K562 (cell line): Measurements from ENCODE around the gene COL24A1. TPM values are rescaled to one million over a fixed set of nuclear protein-coding genes. Genes with fewer than 3 reads are reported as not detected.

Experiments used
- ATAC-seq: fragments of 200-7000 bp; cut with Tn5 transposase; 3 replicates; pipeline ENCODE4 v1.9.1; 2020; ENCODE audit warnings: moderate library complexity
- BruUV-seq: library from RNA; stranded (reverse); fragments of 400-500 nt; replicated peaks from 2 replicates; lab custom pipeline; 2021; lab: Mats Ljungman, UMichigan
- CTCF ChIA-PET: fragments of 300-600 bp; formaldehyde crosslinking; extraction: SDS; loops from one replicate; lab custom pipeline; 2021; ENCODE audit warnings: low intra/inter-chr PET ratio; lab: Yijun Ruan, JAX
- POLR2A ChIA-PET: fragments of 300-600, 350-650 bp; sonication (Branson Sonifier 250); formaldehyde crosslinking; extraction: SDS; loops from one replicate; lab custom pipeline; 2021; ENCODE audit warnings: antibody characterized with exemption, inconsistent platforms; lab: Yijun Ruan, JAX
- DNase-seq, 4 experiments: peaks; one replicate each; pipeline versions ENCODE4 v3.0.0 to v3.0.0-alpha.2; 2011 to 2018; ENCODE audit warnings: low spot score in 3 of 4, mixed read lengths in 3 of 4; ENCODE audit errors: extremely low read depth in 1 of 4
- FAIRE-seq: peaks from 2 replicates; lab custom pipeline; 2011; peaks lifted over from hg19 to GRCh38; lab: Jason Lieb, UNC
- H2AFZ ChIP-seq: 2 replicates; pipeline ENCODE4 v1.6.0; 2011; ENCODE audit warnings: low read depth, low read length, control low read depth, inconsistent platforms
- H3K27ac ChIP-seq: fragments of 200-600 bp; 3 replicates; pipeline ENCODE4 v1.8.0; 2011; ENCODE audit warnings: low read depth, mild to moderate bottlenecking, control low read depth, inconsistent platforms, low read length, moderate library complexity, mixed read lengths; ENCODE audit errors: extremely low read depth
- H3K27me3 ChIP-seq, 2 experiments: fragments of 300-600 bp in 1 of 2; 2 replicates in 1 of 2; 3 replicates in 1 of 2; pipeline versions ENCODE4 v1.6.0 to v1.8.0; 2011; ENCODE audit warnings: inconsistent platforms in 2 of 2, low read length in 2 of 2, mild to moderate bottlenecking in 1 of 2, mixed read lengths in 1 of 2, moderate library complexity in 1 of 2; ENCODE audit not compliant: control insufficient read depth in 2 of 2, insufficient read depth in 2 of 2
- H3K36me3 ChIP-seq: fragments of 300-600 bp; 3 replicates; pipeline ENCODE4 v1.8.0; 2011; ENCODE audit warnings: mild to moderate bottlenecking, low read length, inconsistent platforms; ENCODE audit not compliant: control insufficient read depth, insufficient read depth
- H3K4me1 ChIP-seq, 2 experiments: fragments of 200-600 bp in 1 of 2; replicated peaks in 1 of 2; 2 replicates in 1 of 2; 3 replicates in 1 of 2; pipeline versions ENCODE4 v1.5.1 to v1.8.0; 2011; ENCODE audit warnings: inconsistent platforms in 2 of 2, low read length in 2 of 2, mild to moderate bottlenecking in 1 of 2, mixed read lengths in 1 of 2, moderate library complexity in 1 of 2; ENCODE audit not compliant: control insufficient read depth in 2 of 2, insufficient read depth in 2 of 2
- H3K4me2 ChIP-seq: 2 replicates; pipeline ENCODE4 v1.6.1; 2011; ENCODE audit warnings: low read length, control low read depth, inconsistent platforms, mixed read lengths; ENCODE audit not compliant: insufficient read depth
- H3K4me3 ChIP-seq: fragments of 200-600 bp; sonication (generic), shearing (Covaris generic); 2 replicates; pipeline ENCODE4 v1.5.1; 2016; ENCODE audit warnings: control low read depth, inconsistent platforms
- H3K79me2 ChIP-seq: fragments of 200-600 bp; 3 replicates; pipeline ENCODE4 v1.8.0; 2011; ENCODE audit warnings: low read length, inconsistent platforms; ENCODE audit not compliant: control insufficient read depth, insufficient read depth
- H3K9ac ChIP-seq, 2 experiments: 2 replicates each; pipeline versions ENCODE4 v1.6.0 to v1.6.1; 2011; ENCODE audit warnings: low read depth in 2 of 2, low read length in 2 of 2, control low read depth in 1 of 2, inconsistent platforms in 1 of 2, mild to moderate bottlenecking in 1 of 2, mixed read lengths in 1 of 2; ENCODE audit not compliant: insufficient read depth in 1 of 2
- H3K9me1 ChIP-seq: one replicate; pipeline ENCODE4 v1.6.0; 2011; ENCODE audit warnings: inconsistent platforms, mild to moderate bottlenecking, low read length, moderate library complexity; ENCODE audit not compliant: control insufficient read depth, insufficient read depth
- H3K9me3 ChIP-seq: replicated peaks from 2 replicates; pipeline ENCODE4 v1.5.1; 2011; ENCODE audit warnings: low read depth, low read length, inconsistent platforms; ENCODE audit not compliant: control insufficient read depth, insufficient read depth
- H4K20me1 ChIP-seq: replicated peaks from 2 replicates; pipeline ENCODE4 v1.6.1; 2011; ENCODE audit warnings: low read length, inconsistent platforms, mixed read lengths; ENCODE audit not compliant: control insufficient read depth, insufficient read depth
- DIDO1 ChIP-seq: fragments of 450-650 bp; IDR thresholded peaks from 2 replicates; pipeline ENCODE4 v1.6.1; 2016; ENCODE audit warnings: low read depth, missing biosample characterization, missing genetic modification characterization
- EP300 ChIP-seq: IDR thresholded peaks from 2 replicates; pipeline ENCODE4 v1.6.1; 2012; ENCODE audit warnings: low read length, improper control_type of control experiment
- ILF3 ChIP-seq: fragments of 450-650 bp; IDR thresholded peaks from 2 replicates; pipeline ENCODE4 v1.6.1; 2018; ENCODE audit warnings: antibody characterized with exemption, mild to moderate bottlenecking, moderate library complexity, borderline replicate concordance
- KLF10 ChIP-seq: fragments of 250-450 bp; sonication (Bioruptor Pico); IDR thresholded peaks from 2 replicates; pipeline ENCODE4 v1.6.1; 2021; ENCODE audit warnings: matching md5 sums
- NFXL1 ChIP-seq: fragments of 450-650 bp; formaldehyde crosslinking; IDR thresholded peaks from 2 replicates; pipeline ENCODE4 v1.4.0; 2021; ENCODE audit warnings: mild to moderate bottlenecking
- RBBP5 ChIP-seq: fragments of 200-600 bp; sonication (generic); IDR thresholded peaks from 2 replicates; pipeline ENCODE4 v1.6.1; 2012; ENCODE audit warnings: borderline replicate concordance, mild to moderate bottlenecking, low read length, control low read depth, inconsistent platforms; ENCODE audit not compliant: insufficient read depth, poor library complexity, severe bottlenecking
- RFX7 ChIP-seq: fragments of 250-450 bp; sonication (Bioruptor Pico); IDR thresholded peaks from 2 replicates; pipeline ENCODE4 v1.5.1; 2021; ENCODE audit warnings: mild to moderate bottlenecking
- TEAD1 ChIP-seq, 2 experiments: fragments of 450-650 bp in 1 of 2; sonication (generic) in 1 of 2; formaldehyde crosslinking; IDR thresholded peaks; 2 replicates each; pipeline versions ENCODE4 v1.4.0 to v1.8.0; 2020 to 2022; ENCODE audit warnings: mild to moderate bottlenecking in 2 of 2, missing genetic modification reagents in 1 of 2
- TRIM28 ChIP-seq: fragments of 450-650 bp; IDR thresholded peaks from 2 replicates; pipeline ENCODE4 v1.6.1; 2017
- ZNF511 ChIP-seq: sonication (generic); formaldehyde crosslinking; IDR thresholded peaks from 2 replicates; pipeline ENCODE4 v1.8.0; 2022; ENCODE audit warnings: mild to moderate bottlenecking, missing genetic modification reagents
- ZNF707 ChIP-seq: fragments of 250-450 bp; sonication (Bioruptor Pico); conservative IDR thresholded peaks from 2 replicates; pipeline ENCODE4 v1.8.0; 2022; ENCODE audit warnings: inconsistent platforms, mild to moderate bottlenecking, moderate library complexity
- WGBS: fragments of 100-300 bp; shearing (Covaris generic); methylation state at CpG from one replicate; pipeline ENCODE4 v1.1.6; 2016; ENCODE audit warnings: low coverage, mixed read lengths; ENCODE audit not compliant: insufficient coverage; ENCODE audit errors: missing lambda C conversion rate; 5-methylcytosine and 5-hydroxymethylcytosine counted together
- in situ Hi-C: fragments of 300-500 bp; cut with MboI; formaldehyde crosslinking; loops from 4 replicates; pipeline ENCODE4 v1.15.0; 2018; ENCODE audit warnings: inconsistent platforms, mixed read lengths
- intact Hi-C: fragments of 100-400 bp; cut with micrococcal nuclease; formaldehyde crosslinking; loops from 2 replicates; pipeline ENCODE4 v1.14.2; 2022
- polyA plus RNA-seq, 8 experiments: library from polyadenylated mRNA; depleted of rRNA in 4 of 8; stranded (reverse) in 5 of 8; unstranded in 3 of 8; fragments of >200 nt; fragmentation: Nextera tagmentation in 2 of 8; fragmentation: Illumina TruSeq in 1 of 8; extraction: Ambion mirVana in 2 of 8; extraction: Trizol in 1 of 8; gene quantifications; 2 replicates each; pipeline versions ENCODE4 v1.2.1 to v1.2.3, GENCODE V29; 2011 to 2014; ENCODE audit warnings: inconsistent platforms in 1 of 8, missing spikeins in 1 of 8
- total RNA-seq, 7 experiments: library from RNA; depleted of rRNA in 6 of 7; stranded (reverse); fragments of >200 nt in 6 of 7; fragmentation: Illumina TruSeq in 2 of 7; extraction: Trizol in 2 of 7; gene quantifications; 2 replicates each; pipeline versions ENCODE4 v1.2.1 to v1.2.3, GENCODE V29; 2011 to 2021; ENCODE audit warnings: low replicate concordance in 1 of 7
- TF ChIP-seq, protein P1 (sequence below): sonication (generic); formaldehyde crosslinking; IDR thresholded peaks from 2 replicates; pipeline ENCODE4 v1.4.0; 2020; ENCODE audit warnings: mild to moderate bottlenecking, missing genetic modification reagents
- TF ChIP-seq, protein P2 (sequence below): fragments of 250-450 bp; sonication (Bioruptor Pico); IDR thresholded peaks from 2 replicates; pipeline ENCODE4 v1.9.0; 2021; ENCODE audit warnings: mild to moderate bottlenecking
- TF ChIP-seq, protein P3 (sequence below): sonication (generic); formaldehyde crosslinking; IDR thresholded peaks from 2 replicates; pipeline ENCODE4 v1.8.0; 2022; ENCODE audit warnings: mild to moderate bottlenecking, missing genetic modification reagents
- TF ChIP-seq, protein P4 (sequence below): fragments of 150-350 bp; conservative IDR thresholded peaks from 2 replicates; pipeline ENCODE4 v1.6.1; 2014; ENCODE audit warnings: low read length

The COL24A1 gene
- total and polyA plus RNA-seq, 9 of the 15 experiments (the other 6 are each of a cell fraction or from before 2014, with no cell fraction given): 0.01 to 0.06 (median 0.03) TPM; not detected in 2

GRCh38 chr1:86140281-86140880 lies 16.2 kb downstream of the COL24A1 start:
- DNase-seq (no peak), FAIRE-seq (no peak), ATAC-seq (no peak)
- Histone ChIP-seq H4K20me1 (no peaks in the 10 kb centered on the region), H3K4me3 (no peak overlapping the region), H3K9ac (no peak overlapping the region), H3K4me2 (no peak overlapping the region), H3K36me3 (no peaks in the 10 kb centered on the region), H2AFZ (no peak overlapping the region), H3K27ac (no peak overlapping the region), H3K9me1 (no peaks in the 10 kb centered on the region), H3K27me3 (no peaks in the 10 kb centered on the region), H3K79me2 (no peaks in the 10 kb centered on the region), H3K4me1 (no peaks in the 10 kb centered on the region), H3K9me3 (no peaks in the 10 kb centered on the region)
- ChIA-PET POLR2A (no interaction called here), CTCF (no interaction called here)
- in situ Hi-C loops: no loop called here
- intact Hi-C loops: no loop called here
- no TSS peak for BruUV-seq
- WGBS: 2% methylated on average over 3 of the region's 3 CpGs
- TF ChIP-seq RBBP5 (no peak), ZNF707 (CRISPR knock-in tag) (no peak), EP300 (no peak), NFXL1 (no peak), KLF10 (CRISPR knock-in tag) (no peak), TEAD1 (CRISPR knock-in tag; IDR thresholded peaks at IDR 0.05) (no peak), RFX7 (CRISPR knock-in tag) (no peak), ZNF511 (CRISPR knock-in tag) (no peak), DIDO1 (tag) (no peak), ILF3 (no peak), TRIM28 (no peak)
- TF ChIP-seq, protein P1, sequence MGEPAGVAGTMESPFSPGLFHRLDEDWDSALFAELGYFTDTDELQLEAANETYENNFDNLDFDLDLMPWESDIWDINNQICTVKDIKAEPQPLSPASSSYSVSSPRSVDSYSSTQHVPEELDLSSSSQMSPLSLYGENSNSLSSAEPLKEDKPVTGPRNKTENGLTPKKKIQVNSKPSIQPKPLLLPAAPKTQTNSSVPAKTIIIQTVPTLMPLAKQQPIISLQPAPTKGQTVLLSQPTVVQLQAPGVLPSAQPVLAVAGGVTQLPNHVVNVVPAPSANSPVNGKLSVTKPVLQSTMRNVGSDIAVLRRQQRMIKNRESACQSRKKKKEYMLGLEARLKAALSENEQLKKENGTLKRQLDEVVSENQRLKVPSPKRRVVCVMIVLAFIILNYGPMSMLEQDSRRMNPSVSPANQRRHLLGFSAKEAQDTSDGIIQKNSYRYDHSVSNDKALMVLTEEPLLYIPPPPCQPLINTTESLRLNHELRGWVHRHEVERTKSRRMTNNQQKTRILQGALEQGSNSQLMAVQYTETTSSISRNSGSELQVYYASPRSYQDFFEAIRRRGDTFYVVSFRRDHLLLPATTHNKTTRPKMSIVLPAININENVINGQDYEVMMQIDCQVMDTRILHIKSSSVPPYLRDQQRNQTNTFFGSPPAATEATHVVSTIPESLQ: no peak
- TF ChIP-seq, protein P2, sequence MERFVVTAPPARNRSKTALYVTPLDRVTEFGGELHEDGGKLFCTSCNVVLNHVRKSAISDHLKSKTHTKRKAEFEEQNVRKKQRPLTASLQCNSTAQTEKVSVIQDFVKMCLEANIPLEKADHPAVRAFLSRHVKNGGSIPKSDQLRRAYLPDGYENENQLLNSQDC (CRISPR knock-in tag): no peak
- TF ChIP-seq, protein P3, sequence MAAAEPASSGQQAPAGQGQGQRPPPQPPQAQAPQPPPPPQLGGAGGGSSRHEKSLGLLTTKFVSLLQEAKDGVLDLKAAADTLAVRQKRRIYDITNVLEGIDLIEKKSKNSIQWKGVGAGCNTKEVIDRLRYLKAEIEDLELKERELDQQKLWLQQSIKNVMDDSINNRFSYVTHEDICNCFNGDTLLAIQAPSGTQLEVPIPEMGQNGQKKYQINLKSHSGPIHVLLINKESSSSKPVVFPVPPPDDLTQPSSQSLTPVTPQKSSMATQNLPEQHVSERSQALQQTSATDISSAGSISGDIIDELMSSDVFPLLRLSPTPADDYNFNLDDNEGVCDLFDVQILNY (CRISPR knock-in tag): no peak
- TF ChIP-seq, protein P4, sequence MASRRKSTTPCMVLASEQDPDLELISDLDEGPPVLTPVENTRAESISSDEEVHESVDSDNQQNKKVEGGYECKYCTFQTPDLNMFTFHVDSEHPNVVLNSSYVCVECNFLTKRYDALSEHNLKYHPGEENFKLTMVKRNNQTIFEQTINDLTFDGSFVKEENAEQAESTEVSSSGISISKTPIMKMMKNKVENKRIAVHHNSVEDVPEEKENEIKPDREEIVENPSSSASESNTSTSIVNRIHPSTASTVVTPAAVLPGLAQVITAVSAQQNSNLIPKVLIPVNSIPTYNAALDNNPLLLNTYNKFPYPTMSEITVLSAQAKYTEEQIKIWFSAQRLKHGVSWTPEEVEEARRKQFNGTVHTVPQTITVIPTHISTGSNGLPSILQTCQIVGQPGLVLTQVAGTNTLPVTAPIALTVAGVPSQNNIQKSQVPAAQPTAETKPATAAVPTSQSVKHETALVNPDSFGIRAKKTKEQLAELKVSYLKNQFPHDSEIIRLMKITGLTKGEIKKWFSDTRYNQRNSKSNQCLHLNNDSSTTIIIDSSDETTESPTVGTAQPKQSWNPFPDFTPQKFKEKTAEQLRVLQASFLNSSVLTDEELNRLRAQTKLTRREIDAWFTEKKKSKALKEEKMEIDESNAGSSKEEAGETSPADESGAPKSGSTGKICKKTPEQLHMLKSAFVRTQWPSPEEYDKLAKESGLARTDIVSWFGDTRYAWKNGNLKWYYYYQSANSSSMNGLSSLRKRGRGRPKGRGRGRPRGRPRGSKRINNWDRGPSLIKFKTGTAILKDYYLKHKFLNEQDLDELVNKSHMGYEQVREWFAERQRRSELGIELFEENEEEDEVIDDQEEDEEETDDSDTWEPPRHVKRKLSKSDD: no peak
